Loucy (cell line): ENCODE data around the gene SLIT1.
A peak's percentile ranks its signal among the peaks of the same experiment; 100 is the strongest.
"Not testable (repeated sequence)": the region's sequence is repeated elsewhere in the genome, so short reads cannot be mapped to it uniquely, and the experiment has no call there.

Source experiments
- H2AFZ ChIP-seq: fragments of 200-600 bp; sonication (generic); 2 replicates; pipeline ENCODE4 v1.6.0; 2016; ENCODE audit warnings: antibody characterized with exemption, mild to moderate bottlenecking, low read length, moderate library complexity
- H3F3A ChIP-seq: fragments of 200-600 bp; 2 replicates; pipeline ENCODE4 v1.6.0; 2016; ENCODE audit warnings: antibody characterized with exemption, low read depth, mild to moderate bottlenecking
- H3K27me3 ChIP-seq: fragments of 200-600 bp; sonication (generic); 2 replicates; pipeline ENCODE4 v1.6.1; 2014; ENCODE audit warnings: low read length, mild to moderate bottlenecking; ENCODE audit not compliant: insufficient read depth, poor library complexity, severe bottlenecking
- H3K36me3 ChIP-seq: fragments of 200-600 bp; sonication (generic); 2 replicates; pipeline ENCODE4 v1.6.1; 2016; ENCODE audit warnings: low read length; ENCODE audit not compliant: insufficient read depth
- H3K4me1 ChIP-seq: fragments of 200-600 bp; sonication (generic); 2 replicates; pipeline ENCODE4 v1.5.1; 2014; ENCODE audit warnings: low read length, mild to moderate bottlenecking; ENCODE audit not compliant: insufficient read depth, poor library complexity, severe bottlenecking
- H3K4me2 ChIP-seq: fragments of 200-600 bp; sonication (generic); 2 replicates; pipeline ENCODE4 v1.6.0; 2014; ENCODE audit warnings: antibody characterized with exemption, low read length, low read depth, mild to moderate bottlenecking; ENCODE audit not compliant: poor library complexity, severe bottlenecking
- H3K4me3 ChIP-seq: fragments of 200-600 bp; sonication (generic); 2 replicates; pipeline ENCODE4 v1.5.1; 2014; ENCODE audit warnings: low read length, mild to moderate bottlenecking, mixed read lengths; ENCODE audit not compliant: poor library complexity, severe bottlenecking
- H3K79me2 ChIP-seq: fragments of 200-600 bp; sonication (generic); 2 replicates; pipeline ENCODE4 v1.6.1; 2014; ENCODE audit warnings: low read length; ENCODE audit not compliant: insufficient read depth
- H3K9ac ChIP-seq: fragments of 200-600 bp; sonication (generic); 2 replicates; pipeline ENCODE4 v1.6.0; 2014; ENCODE audit warnings: mild to moderate bottlenecking, low read depth, low read length, moderate library complexity; ENCODE audit not compliant: poor library complexity, severe bottlenecking
- H3K9me2 ChIP-seq: fragments of 200-600 bp; sonication (generic); replicated peaks from 2 replicates; pipeline ENCODE4 v1.6.1; 2016; ENCODE audit warnings: low read depth, low read length, mixed read lengths
- H3K9me3 ChIP-seq: fragments of 200-600 bp; sonication (generic); 2 replicates; pipeline ENCODE4 v1.6.1; 2014; ENCODE audit warnings: mild to moderate bottlenecking, antibody characterized with exemption, low read length, low read depth; ENCODE audit not compliant: insufficient read depth
- H4K20me1 ChIP-seq: fragments of 200-600 bp; sonication (generic); 2 replicates; pipeline ENCODE4 v1.6.0; 2014; ENCODE audit warnings: antibody characterized with exemption, low read length, mild to moderate bottlenecking; ENCODE audit not compliant: insufficient read depth, poor library complexity, severe bottlenecking
- EZH2phosphoT487 ChIP-seq: fragments of 200-600 bp; IDR thresholded peaks from 2 replicates; pipeline ENCODE4 v1.6.1; 2018; ENCODE audit warnings: antibody characterized with exemption, mild to moderate bottlenecking, moderate library complexity, borderline replicate concordance
- TF ChIP-seq, protein P1 (sequence below): fragments of 200-600 bp; sonication (generic); conservative IDR thresholded peaks from 2 replicates; pipeline ENCODE4 v1.5.1; 2014; ENCODE audit warnings: mild to moderate bottlenecking, antibody characterized with exemption, low read length

SLIT1 gene

DNA sequence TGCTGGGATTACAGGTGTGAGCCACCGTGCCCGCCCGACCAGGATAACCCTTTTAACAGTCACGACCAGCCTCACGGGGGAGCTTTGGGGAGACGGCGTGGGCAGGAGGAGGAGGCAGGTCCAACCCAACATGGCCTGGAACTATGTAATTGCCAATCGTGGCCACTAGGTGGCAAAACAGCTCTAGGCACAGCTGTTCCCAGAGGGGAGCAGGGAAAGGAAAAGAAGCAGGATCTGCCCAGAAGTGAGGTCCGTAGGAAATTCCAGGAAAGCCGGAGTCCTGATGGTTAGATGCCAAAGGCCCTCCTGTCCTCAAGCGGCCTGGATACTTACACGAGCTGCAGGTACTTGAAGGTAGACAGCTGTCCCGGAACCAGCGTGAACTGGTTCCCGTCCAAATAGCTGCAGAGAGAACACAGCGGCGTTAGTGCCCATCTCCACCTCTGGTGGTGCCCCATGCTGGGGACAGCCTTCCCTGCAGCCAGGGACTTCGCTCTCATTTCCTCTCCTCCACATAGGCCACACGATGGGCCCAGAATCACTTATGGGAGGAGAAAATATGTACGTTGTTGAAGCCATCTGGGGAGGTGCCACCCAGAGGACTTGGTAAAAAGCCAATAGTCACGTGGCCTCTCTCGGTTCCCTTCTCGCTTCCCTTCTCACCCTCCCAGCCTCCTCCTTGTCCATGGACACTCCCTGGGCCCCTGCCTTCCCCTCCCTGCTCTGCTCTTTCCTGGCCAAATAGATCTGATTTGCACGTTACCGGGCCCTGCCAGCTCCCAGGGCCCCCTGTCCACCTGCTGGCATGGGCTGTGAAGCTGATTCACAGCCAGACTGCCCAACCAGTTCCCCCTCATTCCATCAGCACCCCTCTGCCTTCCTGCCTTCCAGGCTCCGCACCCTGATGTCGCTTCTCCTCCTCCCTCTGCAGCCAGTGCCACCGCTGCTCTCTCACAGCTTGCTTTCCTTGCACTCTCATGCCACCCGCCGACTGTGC lies 148.1 kb downstream of the SLIT1 start:
- H3K9ac ChIP-seq: no peak overlapping the region
- no peaks in the 10 kb centered on the region for H3K4me1 ChIP-seq
- no peak overlapping the region for H2AFZ ChIP-seq
- H4K20me1 ChIP-seq: no peaks in the 10 kb centered on the region
- H3K79me2 ChIP-seq: no peaks in the 10 kb centered on the region
- TF ChIP-seq, protein P1, sequence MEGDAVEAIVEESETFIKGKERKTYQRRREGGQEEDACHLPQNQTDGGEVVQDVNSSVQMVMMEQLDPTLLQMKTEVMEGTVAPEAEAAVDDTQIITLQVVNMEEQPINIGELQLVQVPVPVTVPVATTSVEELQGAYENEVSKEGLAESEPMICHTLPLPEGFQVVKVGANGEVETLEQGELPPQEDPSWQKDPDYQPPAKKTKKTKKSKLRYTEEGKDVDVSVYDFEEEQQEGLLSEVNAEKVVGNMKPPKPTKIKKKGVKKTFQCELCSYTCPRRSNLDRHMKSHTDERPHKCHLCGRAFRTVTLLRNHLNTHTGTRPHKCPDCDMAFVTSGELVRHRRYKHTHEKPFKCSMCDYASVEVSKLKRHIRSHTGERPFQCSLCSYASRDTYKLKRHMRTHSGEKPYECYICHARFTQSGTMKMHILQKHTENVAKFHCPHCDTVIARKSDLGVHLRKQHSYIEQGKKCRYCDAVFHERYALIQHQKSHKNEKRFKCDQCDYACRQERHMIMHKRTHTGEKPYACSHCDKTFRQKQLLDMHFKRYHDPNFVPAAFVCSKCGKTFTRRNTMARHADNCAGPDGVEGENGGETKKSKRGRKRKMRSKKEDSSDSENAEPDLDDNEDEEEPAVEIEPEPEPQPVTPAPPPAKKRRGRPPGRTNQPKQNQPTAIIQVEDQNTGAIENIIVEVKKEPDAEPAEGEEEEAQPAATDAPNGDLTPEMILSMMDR: peak; percentile 82
- no peak for TF ChIP-seq EZH2phosphoT487
- H3K36me3 ChIP-seq: no peaks in the 10 kb centered on the region
- no peaks in the 10 kb centered on the region for H3K9me2 ChIP-seq
- no peak overlapping the region for H3K4me3 ChIP-seq
- H3K9me3 ChIP-seq: no peaks in the 10 kb centered on the region
- no peaks in the 10 kb centered on the region for H3F3A ChIP-seq
- no peak overlapping the region for H3K4me2 ChIP-seq
- no peaks in the 10 kb centered on the region for H3K27me3 ChIP-seq

DNA sequence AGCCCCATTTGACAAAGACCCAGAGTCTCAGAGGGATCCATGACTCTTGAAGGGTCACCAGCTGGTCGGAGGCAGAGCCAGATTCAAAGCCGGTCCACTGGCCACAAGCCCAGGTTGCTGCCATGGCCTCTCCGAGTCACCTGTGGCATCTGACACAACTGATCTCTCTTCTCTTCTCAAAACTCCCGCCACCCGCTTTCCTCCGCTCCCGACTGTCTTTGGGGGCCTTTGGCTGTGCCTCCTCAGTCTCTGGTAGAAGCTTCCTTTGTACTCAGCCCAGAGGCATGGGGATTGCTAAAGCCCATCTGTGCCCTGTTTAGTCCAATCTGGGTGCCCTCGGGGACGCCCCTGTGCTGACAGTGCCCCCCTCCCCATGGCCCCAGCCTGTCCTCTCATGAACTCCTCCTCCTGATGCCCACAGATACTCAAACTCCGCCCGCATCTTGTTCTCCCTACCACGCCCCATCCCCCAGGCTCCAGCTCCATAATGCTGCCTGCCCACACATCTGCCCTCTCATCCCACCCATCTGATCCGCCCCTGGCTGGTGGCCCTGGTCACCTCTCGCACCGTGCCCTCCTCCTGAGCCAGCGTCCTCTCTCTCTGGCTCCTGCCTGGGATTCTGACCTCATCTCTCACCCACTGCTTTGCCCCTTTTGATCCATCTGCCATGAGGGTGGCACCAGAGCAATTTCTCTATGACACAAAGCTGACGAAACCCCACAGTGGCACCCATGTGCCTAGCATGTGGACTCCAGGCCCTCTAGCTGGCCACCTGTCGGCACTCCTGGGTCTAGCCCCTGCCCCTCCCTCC lies 150.6 kb downstream of the SLIT1 start:
- Histone ChIP-seq H2AFZ (no peak overlapping the region), H4K20me1 (no peaks in the 10 kb centered on the region), H3K9me3 (no peaks in the 10 kb centered on the region), H3K9ac (no peak overlapping the region), H3K4me1 (no peaks in the 10 kb centered on the region), H3K4me2 (no peak overlapping the region), H3K27me3 (no peaks in the 10 kb centered on the region), H3K9me2 (no peaks in the 10 kb centered on the region), H3K79me2 (no peaks in the 10 kb centered on the region), H3K36me3 (no peaks in the 10 kb centered on the region), H3F3A (no peaks in the 10 kb centered on the region), H3K4me3 (no peak overlapping the region)
- TF ChIP-seq, protein P1: no peak

DNA sequence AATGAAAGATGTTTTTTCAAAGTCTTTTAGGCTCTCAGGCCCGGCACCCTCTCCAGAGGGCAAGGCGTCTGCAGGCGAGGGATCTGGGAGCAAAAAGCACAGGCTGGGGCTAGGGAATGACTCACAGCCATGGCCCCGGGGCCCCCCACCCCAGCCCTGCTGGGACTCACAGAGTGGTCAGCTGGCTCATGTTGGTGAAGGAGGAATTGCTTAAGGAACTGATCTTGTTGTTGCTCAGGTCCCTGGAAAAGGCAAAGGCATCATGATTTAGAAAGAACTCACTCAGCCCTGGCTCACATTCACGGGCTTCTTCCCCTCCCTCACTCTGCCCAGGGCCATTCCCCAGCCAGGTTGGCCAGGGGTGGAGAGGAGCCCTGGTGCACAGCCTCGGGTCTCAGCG lies 151.5 kb downstream of the SLIT1 start:
- no peaks in the 10 kb centered on the region for H3K36me3 ChIP-seq
- H2AFZ ChIP-seq: no peak overlapping the region
- no peaks in the 10 kb centered on the region for H4K20me1 ChIP-seq
- H3K9me2 ChIP-seq: no peaks in the 10 kb centered on the region
- H3K4me1 ChIP-seq: no peaks in the 10 kb centered on the region
- H3K4me2 ChIP-seq: no peak overlapping the region
- no peaks in the 10 kb centered on the region for H3K79me2 ChIP-seq
- no peaks in the 10 kb centered on the region for H3K27me3 ChIP-seq
- no peak overlapping the region for H3K9ac ChIP-seq
- no peaks in the 10 kb centered on the region for H3K9me3 ChIP-seq
- H3F3A ChIP-seq: no peaks in the 10 kb centered on the region
- H3K4me3 ChIP-seq: no peak overlapping the region
- TF ChIP-seq, protein P1: no peak
- no peak for TF ChIP-seq EZH2phosphoT487

DNA sequence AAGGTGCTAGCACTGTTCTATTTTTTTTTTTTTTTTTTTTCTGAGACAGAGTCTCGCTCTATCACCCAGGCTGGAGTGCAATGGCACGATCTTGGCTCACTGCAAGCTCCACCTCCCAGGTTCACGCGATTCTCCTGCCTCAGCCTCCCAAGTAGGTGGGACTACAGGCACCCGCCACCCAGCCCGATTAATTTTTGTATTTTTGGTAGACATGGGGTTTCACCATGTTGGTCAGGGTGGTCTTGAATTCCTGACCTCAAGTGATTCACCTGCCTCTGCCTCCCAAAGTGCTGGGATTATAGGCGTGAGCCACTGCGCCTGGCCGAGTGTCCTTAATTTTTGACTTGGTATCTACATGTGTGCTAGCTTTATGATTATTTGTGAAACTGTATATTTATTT lies 151.9 kb downstream of the SLIT1 start:
- not testable (repeated sequence) for H2AFZ ChIP-seq, H3K27me3 ChIP-seq, H3K4me3 ChIP-seq, H3K9me2 ChIP-seq, H3K9me3 ChIP-seq, H3K79me2 ChIP-seq, H3K36me3 ChIP-seq, H3K9ac ChIP-seq, H4K20me1 ChIP-seq, H3K4me1 ChIP-seq, H3F3A ChIP-seq, H3K4me2 ChIP-seq
